ENCODE results near the gene PCDHGB3.
"Not testable (repeated sequence)": the region's sequence is repeated elsewhere in the genome, so short reads cannot be mapped to it uniquely, and the experiment has no call there.

The PCDHGB3 gene

GRCh38 chr5:141359790-141360426 is 10.1 kb upstream of the PCDHGB3 start, which contains the start of gene PCDHGB2:
Gene PCDHGB2 (plus strand): TSS chr5:141359994. CDS start chr5:141360136, 142 bp downstream.
- DNase-seq: no peak

DNA sequence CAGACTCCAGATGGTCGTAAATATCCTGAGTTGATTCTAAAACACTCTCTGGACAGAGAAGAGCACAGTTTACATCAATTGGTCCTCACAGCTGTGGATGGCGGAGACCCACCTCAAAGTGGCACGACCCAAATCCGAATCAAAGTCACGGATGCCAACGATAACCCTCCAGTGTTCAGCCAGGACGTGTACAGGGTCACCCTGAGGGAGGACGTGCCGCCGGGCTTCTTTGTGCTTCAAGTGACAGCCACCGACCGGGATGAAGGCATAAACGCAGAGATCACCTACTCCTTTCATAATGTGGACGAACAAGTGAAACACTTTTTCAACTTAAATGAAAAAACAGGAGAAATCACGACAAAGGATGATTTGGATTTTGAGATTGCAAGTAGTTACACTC is 9.4 kb upstream of the PCDHGB3 start:
- DNase-seq: no peak

- no peak for DNase-seq
Observed at GRCh38 chr5:141362719-141363118, 7.3 kb upstream of the PCDHGB3 start.

DNA sequence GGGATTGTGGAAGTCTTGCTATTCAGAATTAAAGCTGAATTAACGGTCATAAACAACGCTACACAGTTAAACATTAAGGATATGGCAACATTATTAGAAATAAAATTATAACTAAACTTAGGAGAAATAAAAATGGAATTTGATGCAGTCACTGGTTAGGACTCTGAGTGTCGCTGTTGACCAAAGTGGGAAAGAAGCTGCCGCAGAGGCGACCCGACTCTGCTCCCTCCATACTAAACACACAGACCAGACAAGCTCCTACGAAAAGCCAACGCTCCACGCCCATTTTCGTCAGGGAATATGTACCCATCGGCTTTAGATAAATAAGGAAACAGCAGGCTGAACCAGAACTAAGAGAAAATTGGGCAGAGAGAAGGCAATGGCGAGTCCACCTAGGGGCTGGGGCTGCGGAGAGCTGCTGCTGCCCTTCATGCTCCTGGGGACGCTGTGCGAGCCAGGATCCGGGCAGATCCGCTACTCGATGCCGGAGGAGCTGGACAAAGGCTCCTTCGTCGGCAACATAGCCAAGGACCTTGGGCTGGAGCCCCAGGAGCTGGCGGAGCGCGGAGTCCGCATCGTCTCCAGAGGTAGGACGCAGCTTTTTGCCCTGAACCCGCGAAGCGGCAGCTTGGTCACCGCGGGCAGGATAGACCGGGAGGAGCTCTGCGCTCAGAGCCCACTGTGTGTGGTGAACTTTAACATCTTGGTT is 5.9 kb upstream of the PCDHGB3 start, which contains the start of gene PCDHGA5:
PCDHGA5 (plus strand) TSS at position 211 of the 709 bp plus-strand sequence; CDS start at position 380, 169 bp downstream.
- DNase-seq: no peak

DNA sequence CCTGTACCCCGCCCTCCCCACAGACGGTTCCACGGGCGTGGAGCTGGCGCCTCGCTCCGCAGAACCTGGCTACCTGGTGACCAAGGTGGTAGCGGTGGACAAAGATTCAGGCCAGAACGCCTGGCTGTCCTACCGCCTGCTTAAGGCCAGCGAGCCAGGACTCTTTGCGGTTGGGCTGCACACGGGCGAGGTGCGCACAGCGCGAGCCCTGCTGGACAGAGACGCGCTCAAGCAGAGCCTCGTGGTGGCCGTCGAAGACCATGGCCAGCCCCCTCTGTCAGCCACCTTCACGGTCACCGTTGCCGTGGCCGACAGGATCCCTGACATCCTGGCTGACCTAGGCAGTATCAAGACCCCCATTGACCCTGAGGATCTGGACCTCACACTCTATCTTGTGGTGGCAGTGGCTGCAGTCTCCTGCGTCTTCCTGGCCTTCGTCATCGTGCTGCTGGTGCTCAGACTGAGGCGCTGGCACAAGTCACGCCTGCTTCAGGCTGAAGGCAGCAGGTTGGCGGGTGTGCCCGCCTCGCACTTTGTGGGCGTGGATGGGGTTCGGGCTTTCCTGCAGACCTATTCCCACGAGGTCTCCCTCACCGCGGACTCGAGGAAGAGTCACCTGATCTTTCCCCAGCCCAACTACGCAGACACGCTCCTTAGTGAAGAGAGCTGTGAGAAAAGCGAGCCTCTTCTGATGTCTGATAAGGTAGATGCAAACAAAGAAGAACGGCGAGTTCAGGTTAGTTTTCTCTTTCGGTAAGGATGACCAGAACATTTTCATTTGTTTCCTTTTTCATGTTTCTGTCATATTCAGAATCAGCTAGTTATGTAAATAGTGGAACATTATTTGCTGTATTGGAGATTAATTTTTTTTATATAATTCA is 3.8 kb upstream of the PCDHGB3 start:
- no peak for DNase-seq

DNA sequence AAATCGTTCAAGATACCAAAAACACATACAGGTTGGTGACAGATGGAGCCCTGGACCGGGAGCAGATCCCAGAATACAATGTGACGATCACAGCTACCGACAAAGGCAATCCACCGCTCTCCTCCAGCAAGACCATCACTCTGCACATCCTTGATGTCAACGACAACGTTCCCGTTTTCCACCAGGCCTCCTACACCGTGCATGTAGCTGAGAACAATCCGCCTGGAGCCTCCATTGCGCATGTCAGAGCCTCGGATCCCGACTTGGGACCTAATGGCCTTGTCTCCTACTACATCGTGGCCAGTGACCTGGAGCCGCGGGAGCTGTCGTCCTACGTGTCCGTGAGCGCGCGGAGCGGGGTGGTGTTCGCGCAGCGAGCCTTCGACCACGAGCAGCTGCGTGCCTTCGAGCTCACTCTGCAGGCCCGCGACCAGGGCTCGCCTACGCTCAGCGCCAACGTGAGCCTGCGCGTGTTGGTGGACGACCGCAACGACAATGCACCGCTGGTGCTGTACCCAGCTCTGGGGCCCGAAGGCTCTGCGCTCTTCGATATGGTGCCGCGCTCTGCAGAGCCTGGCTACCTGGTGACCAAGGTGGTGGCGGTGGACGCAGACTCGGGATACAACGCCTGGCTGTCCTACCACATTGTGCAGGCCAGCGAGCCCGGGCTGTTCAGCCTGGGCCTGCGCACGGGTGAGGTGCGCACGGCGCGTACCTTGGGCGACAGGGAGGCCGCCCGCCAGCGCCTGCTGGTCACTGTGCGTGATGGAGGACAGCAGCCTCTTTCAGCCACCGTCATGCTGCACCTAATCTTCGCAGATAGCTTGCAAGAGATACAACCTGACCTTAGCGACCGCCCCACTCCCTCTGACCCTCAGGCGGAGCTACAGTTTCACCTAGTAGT is 1.8 kb downstream of the PCDHGB3 start:
- DNase-seq: no peak

DNA sequence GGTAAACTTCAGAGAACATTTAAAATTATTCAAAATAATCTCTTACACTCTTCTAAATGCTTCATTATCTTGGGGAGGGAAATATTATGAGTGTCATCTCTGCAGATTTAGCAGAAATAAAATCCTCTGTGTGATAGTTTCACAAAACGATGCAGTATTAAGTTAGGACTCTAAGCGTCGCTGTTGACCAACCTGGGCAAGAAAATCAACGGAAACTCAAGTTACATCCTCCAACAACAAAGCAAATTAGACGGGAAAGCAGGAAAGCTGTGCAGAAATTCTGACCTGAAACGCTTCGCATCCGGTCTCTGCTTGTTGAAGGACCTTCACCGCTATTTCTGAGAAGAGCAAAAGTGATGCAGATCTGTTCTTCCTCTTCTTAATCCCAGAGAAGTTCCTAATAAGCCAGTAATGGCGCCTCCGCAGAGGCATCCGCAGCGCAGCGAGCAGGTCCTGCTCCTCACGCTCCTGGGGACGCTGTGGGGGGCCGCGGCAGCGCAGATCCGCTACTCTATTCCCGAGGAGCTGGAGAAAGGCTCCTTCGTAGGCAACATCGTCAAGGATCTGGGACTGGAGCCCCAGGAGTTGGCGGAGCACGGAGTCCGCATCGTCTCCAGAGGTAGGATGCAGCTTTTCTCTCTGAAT is 3.8 kb downstream of the PCDHGB3 start, which contains the start of gene PCDHGA6:
PCDHGA6 (plus strand) TSS at position 219 of the 645 bp plus-strand sequence; CDS start at position 412, 193 bp downstream.
- DNase-seq: no peak

GRCh38 chr5:141374627-141375026 is 4.6 kb downstream of the PCDHGB3 start:
- no peak for DNase-seq

DNA sequence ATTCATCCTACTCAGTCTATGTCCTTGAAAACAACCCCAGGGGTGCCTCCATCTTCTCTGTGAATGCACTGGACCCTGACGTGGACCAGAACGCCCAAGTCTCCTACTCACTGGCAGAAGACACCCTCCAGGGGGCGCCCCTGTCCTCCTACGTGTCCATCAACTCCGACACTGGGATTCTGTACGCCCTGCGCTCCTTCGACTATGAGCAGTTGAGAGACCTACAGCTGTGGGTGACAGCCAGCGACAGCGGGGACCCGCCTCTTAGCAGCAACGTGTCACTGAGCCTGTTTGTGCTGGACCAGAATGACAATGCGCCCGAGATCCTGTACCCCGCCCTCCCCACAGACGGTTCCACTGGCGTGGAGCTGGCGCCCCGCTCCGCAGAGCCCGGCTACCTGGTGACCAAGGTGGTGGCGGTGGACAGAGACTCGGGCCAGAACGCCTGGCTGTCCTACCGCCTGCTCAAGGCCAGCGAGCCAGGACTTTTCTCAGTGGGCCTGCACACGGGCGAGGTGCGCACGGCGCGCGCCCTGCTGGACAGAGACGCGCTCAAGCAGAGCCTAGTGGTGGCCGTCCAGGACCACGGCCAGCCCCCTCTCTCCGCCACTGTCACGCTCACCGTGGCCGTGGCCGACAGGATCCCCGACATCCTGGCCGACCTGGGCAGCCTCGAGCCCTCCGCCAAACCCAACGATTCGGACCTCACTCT is 5.6 kb downstream of the PCDHGB3 start:
- DNase-seq: not testable (repeated sequence)

DNA sequence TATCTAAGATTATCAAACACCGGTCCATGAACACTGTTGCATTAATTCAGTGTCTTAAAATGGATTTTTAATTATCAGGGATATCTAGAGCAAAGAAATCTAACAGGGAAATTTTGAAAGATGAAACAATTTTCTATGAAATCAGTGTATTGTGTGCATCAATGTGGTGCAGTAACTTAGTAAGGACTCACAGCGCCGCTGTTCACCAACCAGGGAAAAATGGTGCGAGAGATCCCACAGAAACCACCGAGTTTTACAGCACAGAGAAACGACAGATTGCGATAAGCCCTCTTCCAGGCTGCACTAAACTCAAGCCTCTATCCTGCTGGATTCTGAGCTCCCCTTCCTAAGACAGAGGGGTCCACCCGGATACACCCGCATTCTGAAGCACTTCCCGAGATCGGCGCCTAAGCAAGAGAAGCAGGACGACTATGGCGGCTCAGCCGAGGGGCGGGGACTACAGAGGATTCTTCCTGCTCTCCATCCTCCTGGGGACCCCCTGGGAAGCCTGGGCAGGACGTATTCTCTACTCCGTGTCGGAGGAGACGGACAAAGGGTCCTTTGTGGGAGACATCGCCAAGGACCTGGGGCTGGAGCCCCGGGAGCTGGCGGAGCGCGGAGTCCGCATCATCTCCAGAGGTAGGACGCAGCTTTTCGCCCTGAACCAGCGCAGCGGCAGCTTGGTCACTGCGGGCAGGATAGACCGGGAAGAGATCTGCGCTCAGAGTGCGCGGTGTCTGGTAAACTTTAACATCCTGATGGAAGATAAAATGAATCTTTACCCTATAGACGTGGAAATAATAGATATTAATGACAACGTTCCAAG is 12.6 kb downstream of the PCDHGB3 start, which contains the start of gene PCDHGA7:
PCDHGA7 (plus strand) TSS at position 274 of the 826 bp plus-strand sequence; CDS start at position 432, 158 bp downstream.
- DNase-seq: no peak

GRCh38 chr5:141383345-141383744 is 13.3 kb downstream of the PCDHGB3 start:
- no peak for DNase-seq

- DNase-seq: no peak
Observed at GRCh38 chr5:141384471-141385267, 14.6 kb downstream of the PCDHGB3 start.

- DNase-seq: not testable (repeated sequence)
Observed at GRCh38 chr5:141387557-141388311, 17.7 kb downstream of the PCDHGB3 start, which contains the start of gene PCDHGB4. Gene PCDHGB4 (plus strand): TSS chr5:141387698. CDS start chr5:141387885, 187 bp downstream.

DNA sequence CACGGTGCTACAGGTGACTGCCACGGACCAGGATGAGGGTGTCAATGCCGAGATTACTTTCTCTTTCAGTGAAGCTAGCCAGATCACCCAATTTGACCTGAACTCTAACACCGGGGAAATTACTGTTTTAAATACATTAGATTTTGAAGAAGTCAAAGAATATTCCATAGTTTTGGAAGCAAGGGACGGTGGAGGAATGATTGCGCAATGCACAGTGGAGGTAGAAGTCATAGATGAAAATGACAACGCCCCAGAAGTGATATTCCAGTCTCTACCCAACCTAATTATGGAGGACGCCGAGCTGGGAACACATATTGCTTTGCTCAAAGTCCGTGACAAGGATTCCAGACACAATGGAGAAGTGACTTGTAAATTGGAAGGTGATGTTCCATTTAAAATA is 18.6 kb downstream of the PCDHGB3 start:
- no peak for DNase-seq

DNA sequence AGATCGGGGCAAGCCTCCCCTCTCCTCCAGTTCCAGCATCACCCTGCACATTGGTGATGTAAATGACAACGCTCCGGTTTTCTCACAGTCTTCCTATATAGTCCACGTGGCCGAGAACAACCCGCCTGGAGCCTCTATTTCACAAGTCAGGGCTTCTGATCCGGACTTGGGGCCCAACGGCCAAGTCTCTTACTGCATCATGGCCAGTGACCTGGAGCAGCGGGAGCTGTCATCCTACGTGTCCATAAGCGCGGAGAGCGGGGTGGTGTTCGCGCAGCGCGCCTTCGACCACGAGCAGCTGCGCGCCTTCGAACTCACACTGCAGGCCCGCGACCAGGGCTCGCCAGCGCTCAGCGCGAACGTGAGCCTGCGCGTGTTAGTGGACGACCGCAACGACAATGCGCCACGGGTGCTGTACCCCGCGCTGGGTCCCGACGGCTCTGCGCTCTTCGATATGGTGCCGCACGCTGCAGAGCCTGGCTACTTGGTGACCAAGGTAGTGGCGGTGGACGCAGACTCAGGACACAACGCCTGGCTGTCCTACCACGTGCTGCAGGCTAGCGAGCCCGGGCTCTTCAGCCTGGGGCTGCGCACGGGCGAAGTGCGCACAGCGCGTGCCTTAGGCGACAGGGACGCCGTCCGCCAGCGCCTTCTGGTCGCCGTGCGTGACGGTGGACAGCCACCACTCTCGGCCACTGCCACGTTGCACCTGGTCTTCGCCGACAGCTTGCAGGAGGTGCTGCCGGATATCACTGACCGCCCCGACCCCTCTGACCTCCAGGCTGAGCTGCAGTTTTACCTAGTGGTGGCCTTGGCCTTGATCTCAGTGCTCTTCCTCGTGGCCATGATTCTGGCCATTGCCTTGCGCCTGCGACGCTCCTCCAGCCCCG is 19.4 kb downstream of the PCDHGB3 start:
- DNase-seq: no peak

DNA sequence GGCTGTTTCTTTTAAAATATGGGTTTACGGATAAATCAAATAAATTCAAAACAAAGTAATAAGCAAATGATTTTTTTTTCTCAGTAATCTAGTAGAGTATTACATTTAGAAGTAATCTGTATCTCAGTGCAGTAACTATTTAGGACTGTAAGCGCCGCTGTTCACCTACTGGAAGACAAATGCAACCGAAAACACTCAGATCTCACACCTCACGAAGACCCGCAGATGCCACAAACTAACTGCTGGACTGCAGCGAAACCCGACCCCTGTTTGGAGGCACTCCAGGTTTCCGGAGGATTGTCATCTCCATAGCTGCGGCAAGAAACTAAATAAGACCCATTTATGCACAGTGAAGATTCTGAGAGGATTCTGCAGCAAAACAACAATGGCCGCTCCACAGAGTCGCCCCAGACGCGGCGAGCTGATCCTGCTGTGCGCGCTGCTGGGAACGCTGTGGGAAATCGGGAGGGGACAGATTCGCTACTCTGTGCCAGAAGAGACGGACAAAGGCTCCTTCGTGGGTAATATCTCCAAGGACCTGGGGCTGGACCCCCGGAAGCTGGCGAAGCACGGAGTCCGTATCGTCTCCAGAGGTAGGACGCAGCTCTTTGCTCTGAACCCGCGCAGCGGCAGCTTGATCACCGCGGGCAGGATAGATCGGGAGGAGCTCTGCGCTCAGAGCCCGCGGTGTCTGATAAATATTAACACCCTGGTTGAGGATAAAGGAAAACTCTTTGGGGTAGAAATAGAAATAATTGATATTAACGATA is 22.6 kb downstream of the PCDHGB3 start, which contains the start of gene PCDHGA8:
PCDHGA8 (plus strand) TSS at position 205 of the 770 bp plus-strand sequence; CDS start at position 386, 181 bp downstream.
- DNase-seq: no peak
